ENCODE measurements around the gene SLC39A10. TPM values are rescaled to one million over a fixed set of nuclear protein-coding genes. Genes with fewer than 3 reads are reported as not detected.
"Not testable (repeated sequence)": the region's sequence is repeated elsewhere in the genome, so short reads cannot be mapped to it uniquely, and the experiment has no call there.

The SLC39A10 gene
- polyA plus RNA-seq, 3 donors from 2014 or later, result 10.2 to 18.9 (median 17.5) TPM

GRCh38 chr2:195667974-195668373 lies 10.9 kb downstream of the SLC39A10 start:
- Mint-ChIP-seq H3K4me3 (no peak overlapping the region), H3K36me3 (peaks cover 0 to 3% (median 3%) of the 10 kb centered on the region in 3 donors), H3K4me1 (peaks cover 27 to 57% of the 10 kb centered on the region in 2 donors), H3K27ac (no peak overlapping the region), H3K27me3 (ENCODE audit: low read depth in 3 of 3) (no peaks in the 10 kb centered on the region), H3K9me3 (no peaks in the 10 kb centered on the region)
- DNase-seq, result no peak

GRCh38 chr2:195670191-195670590 lies 13.2 kb downstream of the SLC39A10 start:
- no peak overlapping the region for H3K4me3 Mint-ChIP-seq
- no peaks in the 10 kb centered on the region for H3K27me3 Mint-ChIP-seq (ENCODE audit: low read depth in 3 of 3)
- H3K4me1 Mint-ChIP-seq, result peaks cover 27 to 60% of the 10 kb centered on the region in 2 donors
- DNase-seq, result no peak
- H3K27ac Mint-ChIP-seq, result no peak overlapping the region
- peaks cover 0 to 5% (median 3%) of the 10 kb centered on the region in 3 donors for H3K36me3 Mint-ChIP-seq
- H3K9me3 Mint-ChIP-seq, result no peaks in the 10 kb centered on the region

GRCh38 chr2:195671563-195671962 lies 14.5 kb downstream of the SLC39A10 start:
- Mint-ChIP-seq H3K27ac (peak overlapping the region in 1 of 6 donors; percentile 12), H3K4me1 (peaks cover 26 to 50% of the 10 kb centered on the region in 2 donors), H3K27me3 (ENCODE audit: low read depth in 3 of 3) (no peaks in the 10 kb centered on the region), H3K4me3 (no peak overlapping the region), H3K36me3 (peaks cover 3 to 5% (median 4%) of the 10 kb centered on the region in 3 donors), H3K9me3 (no peaks in the 10 kb centered on the region)
- no peak for DNase-seq

GRCh38 chr2:195672674-195673073 lies 15.6 kb downstream of the SLC39A10 start:
- Mint-ChIP-seq H3K36me3 (peaks cover 3 to 5% (median 4%) of the 10 kb centered on the region in 3 donors), H3K4me1 (peaks cover 31 to 51% of the 10 kb centered on the region in 2 donors), H3K27me3 (ENCODE audit: low read depth in 3 of 3) (no peaks in the 10 kb centered on the region), H3K27ac (no peak overlapping the region), H3K4me3 (no peak overlapping the region), H3K9me3 (no peaks in the 10 kb centered on the region)
- no peak for DNase-seq

- Mint-ChIP-seq H3K27ac (peak overlapping the region in 3 of 6 donors; percentile 29 to 81 (median 43)), H3K4me1 (peaks cover 38 to 70% of the 10 kb centered on the region in 2 donors), H3K36me3 (peaks cover 3 to 5% (median 4%) of the 10 kb centered on the region in 3 donors), H3K9me3 (no peaks in the 10 kb centered on the region), H3K4me3 (no peak overlapping the region), H3K27me3 (ENCODE audit: low read depth in 3 of 3) (no peaks in the 10 kb centered on the region)
- DNase-seq, result no peak
These were observed 17.6 kb downstream of the SLC39A10 start for GRCh38 chr2:195674491-195675221.

GRCh38 chr2:195675783-195676427 lies 18.9 kb downstream of the SLC39A10 start:
- Mint-ChIP-seq H3K27me3 (ENCODE audit: low read depth in 3 of 3) (no peaks in the 10 kb centered on the region), H3K9me3 (no peaks in the 10 kb centered on the region), H3K36me3 (peaks cover 13 to 17% (median 16%) of the 10 kb centered on the region in 3 donors), H3K4me3 (no peak overlapping the region), H3K27ac (peak overlapping the region in 2 of 6 donors; percentile 1 to 30), H3K4me1 (peaks cover 39 to 76% of the 10 kb centered on the region in 2 donors)
- no peak for DNase-seq

- peaks cover 44 to 78% of the 10 kb centered on the region in 2 donors for H3K4me1 Mint-ChIP-seq
- peak overlapping the region in 4 of 5 donors; percentile 2 to 63 (median 51) for H3K4me3 Mint-ChIP-seq
- no peaks in the 10 kb centered on the region for H3K9me3 Mint-ChIP-seq
- peaks cover 18 to 25% (median 25%) of the 10 kb centered on the region in 3 donors for H3K36me3 Mint-ChIP-seq
- DNase-seq, result no peak
- H3K27me3 Mint-ChIP-seq (ENCODE audit: low read depth in 3 of 3), result no peaks in the 10 kb centered on the region
- H3K27ac Mint-ChIP-seq, result peak overlapping the region; percentile 3 to 93 (median 71)
These were observed 20.3 kb downstream of the SLC39A10 start for GRCh38 chr2:195677290-195677689.

- Mint-ChIP-seq H3K36me3 (peaks cover 18 to 25% (median 25%) of the 10 kb centered on the region in 3 donors), H3K4me3 (peak overlapping the region in 2 of 5 donors; percentile 41 to 47), H3K27ac (peak overlapping the region in 4 of 6 donors; percentile 43 to 88 (median 65)), H3K27me3 (ENCODE audit: low read depth in 3 of 3) (no peaks in the 10 kb centered on the region), H3K4me1 (peaks cover 44 to 84% of the 10 kb centered on the region in 2 donors), H3K9me3 (no peaks in the 10 kb centered on the region)
- DNase-seq, result no peak
These were observed 20.9 kb downstream of the SLC39A10 start for GRCh38 chr2:195677884-195678283.

GRCh38 chr2:195682077-195682476 lies 25.1 kb downstream of the SLC39A10 start:
- Mint-ChIP-seq H3K4me1 (peaks cover 54 to 93% of the 10 kb centered on the region in 2 donors), H3K4me3 (peak overlapping the region; percentile 22 to 59 (median 45)), H3K36me3 (peaks cover 26 to 29% (median 28%) of the 10 kb centered on the region in 3 donors), H3K27ac (peak overlapping the region; percentile 34 to 83 (median 70)), H3K9me3 (no peaks in the 10 kb centered on the region), H3K27me3 (ENCODE audit: low read depth in 3 of 3) (no peaks in the 10 kb centered on the region)
- peak; percentile 8 to 12 (median 12) for DNase-seq

GRCh38 chr2:195683174-195683573 lies 26.1 kb downstream of the SLC39A10 start:
- Mint-ChIP-seq H3K27ac (no peak overlapping the region), H3K27me3 (ENCODE audit: low read depth in 3 of 3) (no peaks in the 10 kb centered on the region), H3K4me1 (peaks cover 43 to 83% of the 10 kb centered on the region in 2 donors), H3K36me3 (peaks cover 26 to 29% (median 28%) of the 10 kb centered on the region in 3 donors), H3K9me3 (no peaks in the 10 kb centered on the region), H3K4me3 (no peak overlapping the region)
- DNase-seq, result no peak

GRCh38 chr2:195686564-195686963 lies 29.5 kb downstream of the SLC39A10 start:
- H3K27ac Mint-ChIP-seq, result peak overlapping the region in 4 of 6 donors; percentile 22 to 67 (median 44)
- H3K27me3 Mint-ChIP-seq (ENCODE audit: low read depth in 3 of 3), result no peaks in the 10 kb centered on the region
- no peak overlapping the region for H3K4me3 Mint-ChIP-seq
- H3K9me3 Mint-ChIP-seq, result no peaks in the 10 kb centered on the region
- peaks cover 33 to 63% of the 10 kb centered on the region in 2 donors for H3K4me1 Mint-ChIP-seq
- H3K36me3 Mint-ChIP-seq, result peaks cover 27 to 32% (median 27%) of the 10 kb centered on the region in 3 donors
- no peak for DNase-seq

- no peak for DNase-seq
- Mint-ChIP-seq H3K27ac (no peak overlapping the region), H3K4me1 (peaks cover 37 to 63% of the 10 kb centered on the region in 2 donors), H3K4me3 (no peak overlapping the region), H3K27me3 (ENCODE audit: low read depth in 3 of 3) (no peaks in the 10 kb centered on the region), H3K9me3 (no peaks in the 10 kb centered on the region), H3K36me3 (peaks cover 25 to 35% (median 27%) of the 10 kb centered on the region in 3 donors)
These were observed 30.5 kb downstream of the SLC39A10 start for GRCh38 chr2:195687320-195688086.

GRCh38 chr2:195692531-195692930 lies 35.5 kb downstream of the SLC39A10 start:
- not testable (repeated sequence) for H3K27me3 Mint-ChIP-seq (ENCODE audit: low read depth in 3 of 3); DNase-seq; H3K9me3 Mint-ChIP-seq
- H3K36me3 Mint-ChIP-seq, result peaks cover 27 to 45% (median 38%) of the 10 kb centered on the region in 3 donors
- H3K4me1 Mint-ChIP-seq, result peaks cover 44 to 69% of the 10 kb centered on the region in 2 donors
- H3K4me3 Mint-ChIP-seq, result peak overlapping the region in 1 of 5 donors; percentile 15
- peak overlapping the region in 1 of 6 donors; percentile 10 for H3K27ac Mint-ChIP-seq

Measured in immature natural killer cell (primary cell).